Measurements from ENCODE around the gene MRPS21.

MRPS21 gene

GRCh38 chr1:150293433-150294253 is at the start of gene MRPS21:
Gene MRPS21, plus strand, starts transcription at chr1:150293861. Its CDS starts 506 bp downstream, at chr1:150294367.
- DNase-seq = peak; percentile 91

GRCh38 chr1:150249936-150250335 is 43.7 kb upstream of the MRPS21 start:
- no peak for DNase-seq

- DNase-seq = no peak
Observed at GRCh38 chr1:150256198-150256553, 37.5 kb upstream of the MRPS21 start.

- DNase-seq = no peak
Observed at GRCh38 chr1:150256554-150257341, 36.9 kb upstream of the MRPS21 start.

- no peak for DNase-seq
Observed at GRCh38 chr1:150257624-150258585, 35.8 kb upstream of the MRPS21 start, which contains the start of gene CA14. Gene CA14, plus strand, starts transcription at chr1:150257774. Its CDS starts 355 bp downstream, at chr1:150258129.

GRCh38 chr1:150259217-150259616 is 34.4 kb upstream of the MRPS21 start:
- no peak for DNase-seq

GRCh38 chr1:150259758-150260669 is 33.6 kb upstream of the MRPS21 start:
- DNase-seq = no peak

GRCh38 chr1:150261367-150261766 is 32.3 kb upstream of the MRPS21 start:
- DNase-seq = no peak

- no peak for DNase-seq
Observed at GRCh38 chr1:150262388-150263320, 31.0 kb upstream of the MRPS21 start.

- no peak for DNase-seq
Observed at GRCh38 chr1:150263549-150263948, 30.1 kb upstream of the MRPS21 start.

GRCh38 chr1:150267896-150268295 is 25.8 kb upstream of the MRPS21 start:
- DNase-seq = no peak

GRCh38 chr1:150268340-150268704 is 25.3 kb upstream of the MRPS21 start:
- DNase-seq = peak; percentile 35

GRCh38 chr1:150268705-150269403 is 24.8 kb upstream of the MRPS21 start, which contains the start of gene APH1A:
Gene APH1A, minus strand, starts transcription at chr1:150269016. Its CDS starts 206 bp downstream, at chr1:150268810.
- DNase-seq = peak; percentile 96

- no peak for DNase-seq
Observed at GRCh38 chr1:150269451-150269850, 24.2 kb upstream of the MRPS21 start.

GRCh38 chr1:150271291-150271959 is 22.2 kb upstream of the MRPS21 start:
- no peak for DNase-seq

- DNase-seq = no peak
Observed at GRCh38 chr1:150273311-150273710, 20.4 kb upstream of the MRPS21 start.

GRCh38 chr1:150280138-150280707 is 13.4 kb upstream of the MRPS21 start:
- DNase-seq = no peak

GRCh38 chr1:150281221-150281757 is 12.4 kb upstream of the MRPS21 start:
- DNase-seq = peak; percentile 63

All from stimulated activated CD4-positive, alpha-beta T cell treated with anti-CD3 and anti-CD28 coated beads, Interleukin-4, amount 100 ng/mL, for 24 hours (primary cell).